Lower lobe of right lung (tissue), 2 donors: ENCODE measurements around the gene CYP1B1. TPM values are rescaled to one million over a fixed set of nuclear protein-coding genes. Genes with fewer than 3 reads are reported as not detected.

ENCODE experiments used
- ATAC-seq, 2 donors: fragments of 200-7000 bp; cut with Tn5 transposase; one replicate each; pipeline ENCODE4 v1.9.1; 2020 to 2022; ENCODE audit warnings: mild to moderate bottlenecking in 2 of 2, moderate library complexity in 2 of 2
- DNase-seq: peaks from one replicate; pipeline ENCODE4 v3.0.0-alpha.2; 2020
- H3K27ac ChIP-seq: fragments of 200-600 bp; one replicate; pipeline ENCODE4 v1.8.0; 2022
- H3K27me3 ChIP-seq: fragments of 200-600 bp; one replicate; pipeline ENCODE4 v1.8.0; 2022; ENCODE audit warnings: low read depth
- H3K36me3 ChIP-seq: fragments of 200-600 bp; one replicate; pipeline ENCODE4 v1.8.0; 2022; ENCODE audit warnings: mild to moderate bottlenecking
- H3K4me1 ChIP-seq: fragments of 200-600 bp; one replicate; pipeline ENCODE4 v1.8.0; 2022
- H3K4me3 ChIP-seq: fragments of 200-600 bp; one replicate; pipeline ENCODE4 v1.8.0; 2022; ENCODE audit warnings: mild to moderate bottlenecking
- H3K9me3 ChIP-seq: fragments of 200-600 bp; one replicate; pipeline ENCODE4 v1.8.0; 2022
- CTCF ChIP-seq: fragments of 200-600 bp; IDR thresholded peaks from one replicate; pipeline ENCODE4 v1.8.0; 2022; ENCODE audit warnings: antibody characterized with exemption, mild to moderate bottlenecking
- intact Hi-C: fragments of 100-400 bp; cut with DNase I; formaldehyde crosslinking; loops from one replicate; pipeline ENCODE4 v1.11.0; 2022
- total RNA-seq: library from RNA; stranded (reverse); fragmentation: NEBNext Ultra II Directional; extraction: Animal tissue kit (Norgen Biotek cat#: 25700); gene quantifications from one replicate; pipeline ENCODE4 v1.2.1, GENCODE V29; 2021
- donor health status: DM: no; HTN: yes; CAD: no; lungs with severe emphysema.

Gene CYP1B1
- total RNA-seq, 1 donor from 2014 or later: 67.0 TPM

GRCh38 chr2:38076152-38076709 is 280 bp upstream of the CYP1B1 start:
- Histone ChIP-seq H3K27me3 (peaks cover 18% of the 10 kb centered on the region), H3K27ac (peak overlapping the region; percentile 92), H3K4me1 (peaks cover 28% of the 10 kb centered on the region), H3K4me3 (peak overlapping the region; percentile 65), H3K36me3 (no peaks in the 10 kb centered on the region), H3K9me3 (no peaks in the 10 kb centered on the region)
- intact Hi-C loops: no loop called here
- TF ChIP-seq CTCF: no peak
- peak; percentile 86 to 89 for ATAC-seq
- peak; percentile 88 for DNase-seq

GRCh38 chr2:38074764-38075506 is 1.0 kb downstream of the CYP1B1 start:
- DNase-seq (peak; percentile 63), ATAC-seq (peak; percentile 2 to 18)
- intact Hi-C loops: no loop called here
- Histone ChIP-seq H3K27ac (peak overlapping the region; percentile 92), H3K4me1 (peaks cover 28% of the 10 kb centered on the region), H3K4me3 (peak overlapping the region; percentile 65), H3K36me3 (no peaks in the 10 kb centered on the region), H3K27me3 (peaks cover 18% of the 10 kb centered on the region), H3K9me3 (no peaks in the 10 kb centered on the region)
- no peak for TF ChIP-seq CTCF

- DNase-seq: peak; percentile 61
- peak overlapping the region; percentile 65 for H3K4me3 ChIP-seq
- H3K36me3 ChIP-seq: no peaks in the 10 kb centered on the region
- peak overlapping the region; percentile 92 for H3K27ac ChIP-seq
- H3K4me1 ChIP-seq: peaks cover 28% of the 10 kb centered on the region
- TF ChIP-seq CTCF: no peak
- no peak for ATAC-seq
- intact Hi-C loops: no loop called here
- H3K9me3 ChIP-seq: no peaks in the 10 kb centered on the region
- H3K27me3 ChIP-seq: peaks cover 18% of the 10 kb centered on the region
Observed at GRCh38 chr2:38074058-38074763, 1.7 kb downstream of the CYP1B1 start.

- H3K27ac ChIP-seq: peak overlapping the region; percentile 92
- ATAC-seq (no peak), DNase-seq (no peak)
- peaks cover 18% of the 10 kb centered on the region for H3K27me3 ChIP-seq
- H3K9me3 ChIP-seq: no peaks in the 10 kb centered on the region
- peak overlapping the region; percentile 65 for H3K4me3 ChIP-seq
- intact Hi-C loops: no loop called here
- no peaks in the 10 kb centered on the region for H3K36me3 ChIP-seq
- H3K4me1 ChIP-seq: peaks cover 28% of the 10 kb centered on the region
- no peak for TF ChIP-seq CTCF
Observed at GRCh38 chr2:38073211-38074057, 2.5 kb downstream of the CYP1B1 start.

DNA sequence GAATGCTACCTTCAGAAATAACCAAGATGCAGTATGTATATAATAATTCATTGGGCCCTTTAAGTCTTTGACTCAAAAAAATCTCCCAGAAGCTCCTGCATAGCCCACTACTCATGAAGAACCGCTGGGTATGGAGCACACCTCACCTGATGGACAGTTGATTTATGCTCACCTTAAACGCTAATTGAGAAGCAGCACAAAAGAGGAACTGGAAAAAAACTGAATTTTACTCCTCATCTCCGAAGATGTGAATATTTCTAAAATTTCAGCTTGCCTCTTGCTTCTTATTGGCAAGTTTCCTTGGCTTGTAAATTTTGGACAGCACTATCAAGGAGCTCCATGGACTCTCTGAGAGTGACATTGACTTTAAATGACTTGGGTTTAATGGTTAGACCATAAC is 5.5 kb downstream of the CYP1B1 start:
- peaks cover 10% of the 10 kb centered on the region for H3K27me3 ChIP-seq
- intact Hi-C loops: no loop called here
- ATAC-seq (no peak), DNase-seq (no peak)
- no peaks in the 10 kb centered on the region for H3K9me3 ChIP-seq
- H3K36me3 ChIP-seq: no peaks in the 10 kb centered on the region
- peak overlapping the region; percentile 65 for H3K4me3 ChIP-seq
- no peak overlapping the region for H3K27ac ChIP-seq
- H3K4me1 ChIP-seq: peaks cover 15% of the 10 kb centered on the region
- TF ChIP-seq CTCF: no peak
